ENCODE measurements around the gene OR5K3.
"Not testable (repeated sequence)": the region's sequence is repeated elsewhere in the genome, so short reads cannot be mapped to it uniquely, and the experiment has no call there.

Gene OR5K3

DNA sequence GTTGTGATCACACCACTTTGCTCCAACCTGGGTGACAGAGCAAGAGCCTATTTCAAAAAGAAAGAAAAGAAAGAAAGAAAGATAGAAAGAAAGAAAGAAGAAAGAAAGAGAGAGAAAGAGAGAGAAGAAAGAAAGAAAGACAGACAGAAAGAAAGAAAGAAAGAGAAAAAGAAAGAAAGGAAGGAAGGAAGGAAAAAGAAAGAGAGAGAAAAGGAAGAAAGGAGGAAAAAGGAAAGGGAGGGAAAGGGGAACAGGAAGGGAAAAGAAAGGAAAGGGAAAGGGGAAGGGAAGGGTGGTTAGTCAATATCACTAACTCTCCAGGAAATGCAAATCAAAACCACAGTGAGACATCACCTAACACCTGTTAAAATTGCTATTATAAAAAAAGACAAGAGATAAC lies 18.6 kb upstream of the OR5K3 start:
- Histone ChIP-seq H3K4me1 (ENCODE audit: control insufficient read depth, low read depth, low read length) (no peaks in the 10 kb centered on the region), H2BK5ac (ENCODE audit: low read length) (no peak overlapping the region), H3K79me2 (ENCODE audit: control insufficient read depth, insufficient read depth, low read length) (no peaks in the 10 kb centered on the region), H3K79me1 (ENCODE audit: low read length) (no peaks in the 10 kb centered on the region), H2AK5ac (ENCODE audit: low read length) (no peak overlapping the region), H3K9ac (ENCODE audit: low read length) (no peak overlapping the region), H3K4ac (ENCODE audit: low read depth, low read length) (no peak overlapping the region), H3K18ac (ENCODE audit: low read length) (no peak overlapping the region), H3K27ac (ENCODE audit: low read depth, low read length) (no peak overlapping the region), H3K23ac (ENCODE audit: low read length) (no peak overlapping the region), H3K56ac (ENCODE audit: low read length) (no peak overlapping the region), H2BK15ac (replicated peaks; ENCODE audit: low read depth) (no peak overlapping the region), H3K27me3 (ENCODE audit: insufficient read depth, low read length, poor library complexity) (no peaks in the 10 kb centered on the region), H3K36me3 (ENCODE audit: control insufficient read depth, insufficient read depth, low read length) (no peaks in the 10 kb centered on the region), H3K4me3 (ENCODE audit: low read length) (no peak overlapping the region), H4K5ac (ENCODE audit: low read length) (no peak overlapping the region), H4K8ac (ENCODE audit: low read depth, low read length) (no peak overlapping the region), H2BK120ac (ENCODE audit: low read depth, low read length) (no peak overlapping the region), H3K4me2 (ENCODE audit: low read length) (no peak overlapping the region)
- DNase-seq, result no peak

DNA sequence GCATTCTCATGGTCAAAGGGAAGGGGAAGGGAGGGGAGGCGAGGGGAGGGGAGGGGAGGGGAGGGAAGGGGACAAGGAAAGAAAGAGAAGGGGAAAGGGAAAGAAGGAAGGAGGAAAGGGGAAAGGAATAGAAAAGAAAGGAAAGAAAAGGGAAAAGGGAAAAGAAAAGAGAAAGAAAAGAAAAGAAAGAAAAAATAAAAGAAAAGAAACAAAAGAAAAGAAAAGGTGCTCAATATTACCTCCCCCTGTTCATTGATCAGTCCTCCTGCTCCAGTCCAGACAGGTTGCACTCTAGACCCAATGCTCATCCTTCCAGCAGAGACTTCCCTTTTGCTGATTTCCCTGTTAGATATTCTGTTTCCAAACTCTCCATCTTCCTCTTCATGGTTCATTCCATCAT lies 18.0 kb upstream of the OR5K3 start:
- no peak overlapping the region for H4K5ac ChIP-seq (ENCODE audit: low read length)
- DNase-seq, result no peak
- no peak overlapping the region for H3K4ac ChIP-seq (ENCODE audit: low read depth, low read length)
- no peaks in the 10 kb centered on the region for H3K79me2 ChIP-seq (ENCODE audit: control insufficient read depth, insufficient read depth, low read length)
- no peak overlapping the region for H3K9ac ChIP-seq (ENCODE audit: low read length)
- no peaks in the 10 kb centered on the region for H3K36me3 ChIP-seq (ENCODE audit: control insufficient read depth, insufficient read depth, low read length)
- no peak overlapping the region for H4K8ac ChIP-seq (ENCODE audit: low read depth, low read length)
- no peak overlapping the region for H2BK120ac ChIP-seq (ENCODE audit: low read depth, low read length)
- H3K4me3 ChIP-seq (ENCODE audit: low read length), result no peak overlapping the region
- no peaks in the 10 kb centered on the region for H3K79me1 ChIP-seq (ENCODE audit: low read length)
- H3K4me1 ChIP-seq (ENCODE audit: control insufficient read depth, low read depth, low read length), result no peaks in the 10 kb centered on the region
- H3K56ac ChIP-seq (ENCODE audit: low read length), result no peak overlapping the region
- no peak overlapping the region for H3K18ac ChIP-seq (ENCODE audit: low read length)
- H3K27me3 ChIP-seq (ENCODE audit: insufficient read depth, low read length, poor library complexity), result no peaks in the 10 kb centered on the region
- no peak overlapping the region for H3K27ac ChIP-seq (ENCODE audit: low read depth, low read length)
- WGBS (ENCODE audit: extremely low coverage, insufficient coverage, low lambda C conversion rate), result no CpG with 5 or more reads among the region's 1 CpG
- no peak overlapping the region for H2BK5ac ChIP-seq (ENCODE audit: low read length)
- no peak overlapping the region for H2BK15ac ChIP-seq (replicated peaks; ENCODE audit: low read depth)
- no peak overlapping the region for H3K4me2 ChIP-seq (ENCODE audit: low read length)
- H3K23ac ChIP-seq (ENCODE audit: low read length), result no peak overlapping the region
- H2AK5ac ChIP-seq (ENCODE audit: low read length), result no peak overlapping the region

GRCh38 chr3:98376631-98377030 lies 13.8 kb upstream of the OR5K3 start:
- WGBS (ENCODE audit: extremely low coverage, insufficient coverage, low lambda C conversion rate), result no CpG with 5 or more reads among the region's 2 CpGs
- Histone ChIP-seq H2BK120ac (ENCODE audit: low read depth, low read length) (no peak overlapping the region), H3K4me3 (ENCODE audit: low read length) (no peak overlapping the region), H3K27me3 (ENCODE audit: insufficient read depth, low read length, poor library complexity) (no peaks in the 10 kb centered on the region), H3K9ac (ENCODE audit: low read length) (no peak overlapping the region), H4K8ac (ENCODE audit: low read depth, low read length) (no peak overlapping the region), H4K5ac (ENCODE audit: low read length) (no peak overlapping the region), H3K4ac (ENCODE audit: low read depth, low read length) (no peak overlapping the region), H3K56ac (ENCODE audit: low read length) (no peak overlapping the region), H3K4me1 (ENCODE audit: control insufficient read depth, low read depth, low read length) (no peaks in the 10 kb centered on the region), H2AK5ac (ENCODE audit: low read length) (no peak overlapping the region), H2BK5ac (ENCODE audit: low read length) (no peak overlapping the region), H3K79me1 (ENCODE audit: low read length) (no peaks in the 10 kb centered on the region), H2BK15ac (replicated peaks; ENCODE audit: low read depth) (no peak overlapping the region), H3K27ac (ENCODE audit: low read depth, low read length) (no peak overlapping the region), H3K23ac (ENCODE audit: low read length) (no peak overlapping the region), H3K79me2 (ENCODE audit: control insufficient read depth, insufficient read depth, low read length) (no peaks in the 10 kb centered on the region), H3K36me3 (ENCODE audit: control insufficient read depth, insufficient read depth, low read length) (no peaks in the 10 kb centered on the region), H3K18ac (ENCODE audit: low read length) (no peak overlapping the region), H3K4me2 (ENCODE audit: low read length) (no peak overlapping the region)
- DNase-seq, result peak; percentile 88

GRCh38 chr3:98388147-98388546 lies 2.3 kb upstream of the OR5K3 start:
- no peaks in the 10 kb centered on the region for H3K27me3 ChIP-seq (ENCODE audit: insufficient read depth, low read length, poor library complexity)
- H3K36me3 ChIP-seq (ENCODE audit: control insufficient read depth, insufficient read depth, low read length), result no peaks in the 10 kb centered on the region
- H3K79me2 ChIP-seq (ENCODE audit: control insufficient read depth, insufficient read depth, low read length), result no peaks in the 10 kb centered on the region
- H4K5ac ChIP-seq (ENCODE audit: low read length), result no peak overlapping the region
- H2BK5ac ChIP-seq (ENCODE audit: low read length), result no peak overlapping the region
- H3K79me1 ChIP-seq (ENCODE audit: low read length), result no peaks in the 10 kb centered on the region
- H2BK15ac ChIP-seq (replicated peaks; ENCODE audit: low read depth), result no peak overlapping the region
- H2AK5ac ChIP-seq (ENCODE audit: low read length), result no peak overlapping the region
- H3K4me3 ChIP-seq (ENCODE audit: low read length), result no peak overlapping the region
- H3K4me1 ChIP-seq (ENCODE audit: control insufficient read depth, low read depth, low read length), result no peaks in the 10 kb centered on the region
- no peak overlapping the region for H3K27ac ChIP-seq (ENCODE audit: low read depth, low read length)
- no peak overlapping the region for H3K23ac ChIP-seq (ENCODE audit: low read length)
- no peak overlapping the region for H3K4me2 ChIP-seq (ENCODE audit: low read length)
- no peak overlapping the region for H4K8ac ChIP-seq (ENCODE audit: low read depth, low read length)
- WGBS (ENCODE audit: extremely low coverage, insufficient coverage, low lambda C conversion rate), result no CpG with 5 or more reads among the region's 2 CpGs
- DNase-seq, result no peak
- no peak overlapping the region for H3K18ac ChIP-seq (ENCODE audit: low read length)
- no peak overlapping the region for H3K4ac ChIP-seq (ENCODE audit: low read depth, low read length)
- H3K9ac ChIP-seq (ENCODE audit: low read length), result no peak overlapping the region
- no peak overlapping the region for H2BK120ac ChIP-seq (ENCODE audit: low read depth, low read length)
- H3K56ac ChIP-seq (ENCODE audit: low read length), result no peak overlapping the region

DNA sequence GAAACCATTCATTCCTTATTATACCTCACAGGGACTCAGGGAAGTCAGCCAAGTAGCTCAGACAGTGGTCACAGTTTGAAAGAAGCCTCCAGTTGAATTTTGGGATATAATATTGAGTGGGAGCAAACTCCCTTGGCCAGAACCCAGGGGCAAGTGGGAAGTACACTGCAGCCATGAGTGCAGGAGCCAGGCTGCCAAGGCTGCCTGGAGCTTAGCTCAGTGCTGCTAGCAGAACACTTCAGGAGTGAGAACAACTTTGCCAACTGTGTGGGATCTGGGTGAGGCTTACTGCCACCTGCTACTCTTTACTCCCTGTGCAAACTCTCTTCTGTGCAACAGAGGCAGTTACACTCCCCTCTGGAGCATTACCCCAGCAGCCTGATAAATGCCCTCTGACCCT lies 4.6 kb downstream of the OR5K3 start:
- Histone ChIP-seq H2BK5ac (ENCODE audit: low read length) (no peak overlapping the region), H4K5ac (ENCODE audit: low read length) (no peak overlapping the region), H3K9ac (ENCODE audit: low read length) (no peak overlapping the region), H3K18ac (ENCODE audit: low read length) (no peak overlapping the region), H3K4me1 (ENCODE audit: control insufficient read depth, low read depth, low read length) (no peaks in the 10 kb centered on the region), H3K27ac (ENCODE audit: low read depth, low read length) (no peak overlapping the region), H2BK120ac (ENCODE audit: low read depth, low read length) (no peak overlapping the region), H2AK5ac (ENCODE audit: low read length) (no peak overlapping the region), H3K56ac (ENCODE audit: low read length) (no peak overlapping the region), H4K8ac (ENCODE audit: low read depth, low read length) (no peak overlapping the region), H3K79me1 (ENCODE audit: low read length) (no peaks in the 10 kb centered on the region), H3K23ac (ENCODE audit: low read length) (no peak overlapping the region), H3K79me2 (ENCODE audit: control insufficient read depth, insufficient read depth, low read length) (no peaks in the 10 kb centered on the region), H3K4ac (ENCODE audit: low read depth, low read length) (no peak overlapping the region), H2BK15ac (replicated peaks; ENCODE audit: low read depth) (no peak overlapping the region), H3K4me2 (ENCODE audit: low read length) (no peak overlapping the region), H3K36me3 (ENCODE audit: control insufficient read depth, insufficient read depth, low read length) (no peaks in the 10 kb centered on the region), H3K4me3 (ENCODE audit: low read length) (no peak overlapping the region), H3K27me3 (ENCODE audit: insufficient read depth, low read length, poor library complexity) (no peaks in the 10 kb centered on the region)
- DNase-seq, result no peak

DNA sequence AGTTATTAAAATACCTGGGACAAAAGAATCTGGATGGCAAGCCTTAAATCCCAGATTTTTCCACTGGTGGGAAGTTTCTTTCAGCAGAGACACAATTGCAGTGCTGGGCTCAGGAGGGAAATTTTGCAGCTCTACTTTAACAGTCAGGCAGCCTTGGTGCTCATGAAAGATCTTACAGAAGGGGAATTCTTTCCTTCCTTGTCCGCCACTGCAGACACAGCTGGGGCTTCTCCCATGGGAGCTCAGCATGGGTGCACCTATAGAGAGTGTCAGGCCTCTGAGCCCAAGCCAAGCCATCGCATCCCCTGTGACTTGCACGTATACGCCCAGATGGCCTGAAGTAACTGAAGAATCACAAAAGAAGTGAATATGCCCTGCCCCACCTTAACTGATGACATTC lies 6.0 kb downstream of the OR5K3 start:
- H3K23ac ChIP-seq (ENCODE audit: low read length); H2BK5ac ChIP-seq (ENCODE audit: low read length); H3K18ac ChIP-seq (ENCODE audit: low read length); H3K27me3 ChIP-seq (ENCODE audit: insufficient read depth, low read length, poor library complexity); H3K36me3 ChIP-seq (ENCODE audit: control insufficient read depth, insufficient read depth, low read length); H4K5ac ChIP-seq (ENCODE audit: low read length); H3K79me1 ChIP-seq (ENCODE audit: low read length); H3K9ac ChIP-seq (ENCODE audit: low read length); H3K4me3 ChIP-seq (ENCODE audit: low read length); DNase-seq; H3K27ac ChIP-seq (ENCODE audit: low read depth, low read length); H2AK5ac ChIP-seq (ENCODE audit: low read length); H3K4me1 ChIP-seq (ENCODE audit: control insufficient read depth, low read depth, low read length); H3K56ac ChIP-seq (ENCODE audit: low read length); H3K4ac ChIP-seq (ENCODE audit: low read depth, low read length); H3K4me2 ChIP-seq (ENCODE audit: low read length); H2BK120ac ChIP-seq (ENCODE audit: low read depth, low read length); H2BK15ac ChIP-seq (replicated peaks; ENCODE audit: low read depth); H3K79me2 ChIP-seq (ENCODE audit: control insufficient read depth, insufficient read depth, low read length); H4K8ac ChIP-seq (ENCODE audit: low read depth, low read length): not testable (repeated sequence)
- WGBS (ENCODE audit: extremely low coverage, insufficient coverage, low lambda C conversion rate), result no CpG with 5 or more reads among the region's 4 CpGs

Data from mesendoderm (in vitro differentiated cells).